ENCODE measurements around the gene NLE1.

DNA sequence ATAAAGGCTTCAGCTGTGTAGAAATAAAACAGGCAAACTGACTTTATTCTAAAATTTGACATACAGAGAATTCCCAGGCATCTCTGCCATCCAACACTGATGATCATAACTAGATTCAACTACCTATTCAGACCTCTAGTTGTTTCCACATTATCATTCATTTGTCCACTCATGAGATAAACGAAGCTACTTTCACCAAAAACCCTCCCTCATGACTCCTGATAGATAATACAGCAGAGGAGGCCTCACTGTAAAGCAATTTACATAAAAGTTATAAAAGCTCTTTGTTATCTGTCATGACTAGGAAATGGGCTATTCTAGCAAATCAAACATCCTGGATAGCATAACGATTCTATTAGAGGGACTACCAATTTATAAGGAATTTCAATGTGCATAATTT lies 59.0 kb downstream of the NLE1 start:
- TF ChIP-seq, protein P1, sequence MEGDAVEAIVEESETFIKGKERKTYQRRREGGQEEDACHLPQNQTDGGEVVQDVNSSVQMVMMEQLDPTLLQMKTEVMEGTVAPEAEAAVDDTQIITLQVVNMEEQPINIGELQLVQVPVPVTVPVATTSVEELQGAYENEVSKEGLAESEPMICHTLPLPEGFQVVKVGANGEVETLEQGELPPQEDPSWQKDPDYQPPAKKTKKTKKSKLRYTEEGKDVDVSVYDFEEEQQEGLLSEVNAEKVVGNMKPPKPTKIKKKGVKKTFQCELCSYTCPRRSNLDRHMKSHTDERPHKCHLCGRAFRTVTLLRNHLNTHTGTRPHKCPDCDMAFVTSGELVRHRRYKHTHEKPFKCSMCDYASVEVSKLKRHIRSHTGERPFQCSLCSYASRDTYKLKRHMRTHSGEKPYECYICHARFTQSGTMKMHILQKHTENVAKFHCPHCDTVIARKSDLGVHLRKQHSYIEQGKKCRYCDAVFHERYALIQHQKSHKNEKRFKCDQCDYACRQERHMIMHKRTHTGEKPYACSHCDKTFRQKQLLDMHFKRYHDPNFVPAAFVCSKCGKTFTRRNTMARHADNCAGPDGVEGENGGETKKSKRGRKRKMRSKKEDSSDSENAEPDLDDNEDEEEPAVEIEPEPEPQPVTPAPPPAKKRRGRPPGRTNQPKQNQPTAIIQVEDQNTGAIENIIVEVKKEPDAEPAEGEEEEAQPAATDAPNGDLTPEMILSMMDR (conservative IDR thresholded peaks at IDR 0.05 in 1 of 2, IDR thresholded peaks at IDR 0.05 in 1 of 2; ENCODE audit: extremely low read depth in 1 of 2, insufficient read depth in 1 of 2, low read depth in 1 of 2, low read length in 2 of 2): no peak
- TF ChIP-seq EZH2 (IDR thresholded peaks at IDR 0.05; ENCODE audit: borderline replicate concordance, low read length): no peak

Measured in mammary epithelial cell (primary cell).